ENCODE results near the gene GRIK5.

GRIK5 gene

GRCh38 chr19:42093926-42094325 lies 23.9 kb upstream of the GRIK5 start:
- no peak for DNase-seq

DNA sequence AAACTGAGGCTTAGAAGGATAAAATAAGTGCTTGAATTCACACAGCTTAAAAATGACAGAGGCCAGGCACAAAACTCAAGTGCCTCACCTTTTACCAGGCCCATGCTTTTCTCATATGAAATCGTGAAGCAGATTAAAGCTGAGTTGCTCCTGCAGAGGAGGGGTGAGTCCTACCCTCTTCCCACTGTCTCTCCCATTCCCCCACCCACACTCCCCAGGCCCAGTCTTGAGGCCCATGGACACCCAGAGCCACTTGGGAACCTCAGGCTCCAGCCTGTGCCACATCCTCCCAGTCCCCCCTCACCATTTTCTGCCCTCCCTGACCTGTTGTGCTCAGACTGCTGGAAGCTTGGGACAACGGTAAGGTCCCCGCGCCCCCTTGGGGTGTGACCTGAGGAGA lies 23.5 kb upstream of the GRIK5 start:
- no peak for DNase-seq

- DNase-seq = peak; percentile 46
Measured at GRCh38 chr19:42092350-42092749, 22.3 kb upstream of the GRIK5 start.

DNA sequence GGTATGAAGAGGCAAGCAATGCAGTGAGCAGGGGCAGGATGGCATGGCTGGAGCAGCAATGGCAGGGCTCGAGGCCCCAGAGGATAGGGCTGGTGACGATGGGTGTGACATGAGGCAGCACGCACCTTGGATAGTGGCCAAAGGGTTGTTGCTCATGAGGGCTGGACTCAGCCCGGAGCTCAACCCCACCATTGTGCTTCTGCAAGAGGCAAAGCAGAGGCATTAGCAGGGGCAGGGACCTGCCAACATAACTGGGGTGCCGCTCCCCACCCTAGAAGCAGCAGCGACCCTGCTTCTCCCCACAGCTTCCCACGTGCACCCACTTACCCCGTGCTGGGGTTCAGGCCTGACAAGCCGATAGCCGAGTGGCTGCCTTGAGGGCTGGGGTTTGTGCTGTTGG lies 21.7 kb upstream of the GRIK5 start:
- DNase-seq = peak; percentile 27

- no peak for DNase-seq
Measured at GRCh38 chr19:42091300-42091699, 21.3 kb upstream of the GRIK5 start.

DNA sequence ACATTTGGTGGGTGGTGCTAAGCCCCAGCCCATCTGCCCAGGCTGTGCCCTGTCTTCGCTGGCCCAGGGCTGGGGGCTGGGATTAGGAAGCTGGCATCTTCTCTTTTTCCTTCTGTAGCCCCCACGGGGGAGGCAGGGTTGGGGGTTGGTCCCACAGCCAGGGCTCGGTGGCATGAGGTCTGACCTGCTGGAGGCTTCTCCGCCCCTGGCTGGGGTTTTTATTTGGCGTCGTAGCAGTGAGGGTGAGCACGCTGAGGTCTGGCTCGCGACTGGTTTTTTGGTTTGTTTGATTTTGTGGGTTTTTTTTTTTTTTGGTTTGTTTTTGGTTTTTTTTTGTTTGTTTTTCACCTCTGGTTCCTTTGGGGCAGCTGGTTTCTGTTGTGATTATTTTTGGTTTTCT lies 20.7 kb upstream of the GRIK5 start:
- DNase-seq = no peak

DNA sequence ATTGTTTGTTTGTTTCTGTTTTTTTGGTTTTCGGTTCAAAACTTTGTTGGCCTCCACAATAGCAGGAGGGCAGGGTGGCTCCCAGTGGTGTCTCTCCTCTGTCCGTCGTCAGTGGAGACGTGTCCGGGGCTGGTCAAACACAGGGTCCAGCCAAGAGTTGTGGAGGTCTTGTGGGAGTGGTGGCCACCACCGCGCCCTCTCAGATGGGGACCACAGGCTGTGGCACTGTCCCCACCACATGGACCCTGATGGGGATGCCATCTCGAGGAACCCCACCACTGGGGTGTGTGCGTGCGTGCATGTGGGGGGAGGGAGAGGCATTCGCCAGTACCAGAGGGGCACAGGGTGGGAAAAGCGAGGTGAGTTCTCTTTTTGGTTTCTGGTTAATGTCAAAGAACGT lies 19.8 kb upstream of the GRIK5 start:
- no peak for DNase-seq

DNA sequence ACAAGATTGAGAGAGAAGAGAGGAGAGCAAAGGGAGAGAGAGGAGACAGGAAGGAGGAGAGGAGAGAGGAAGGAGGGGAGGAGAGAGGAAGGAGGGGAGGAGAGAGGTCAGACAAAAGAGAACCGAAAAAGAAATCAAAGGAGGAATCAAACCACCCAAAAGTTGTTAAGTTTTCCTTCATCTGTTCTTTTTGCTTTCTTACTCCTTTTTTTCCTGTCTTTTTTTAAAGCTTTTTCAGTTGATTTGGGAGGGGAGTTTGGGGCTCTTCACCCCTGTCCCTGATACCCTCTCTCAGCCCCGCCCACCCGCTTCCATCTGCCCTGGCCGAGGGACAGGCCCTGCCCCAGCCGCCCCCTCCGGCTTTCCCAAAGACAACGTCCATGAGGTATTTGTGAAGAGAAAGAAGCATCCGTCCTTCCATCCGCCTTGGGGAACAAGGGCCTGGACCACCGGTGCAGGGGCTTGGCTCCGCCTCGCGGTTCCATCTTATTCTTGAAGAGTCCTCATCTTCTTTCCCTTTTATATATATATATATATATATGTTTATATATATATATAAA lies 19.3 kb upstream of the GRIK5 start:
- DNase-seq = no peak

DNA sequence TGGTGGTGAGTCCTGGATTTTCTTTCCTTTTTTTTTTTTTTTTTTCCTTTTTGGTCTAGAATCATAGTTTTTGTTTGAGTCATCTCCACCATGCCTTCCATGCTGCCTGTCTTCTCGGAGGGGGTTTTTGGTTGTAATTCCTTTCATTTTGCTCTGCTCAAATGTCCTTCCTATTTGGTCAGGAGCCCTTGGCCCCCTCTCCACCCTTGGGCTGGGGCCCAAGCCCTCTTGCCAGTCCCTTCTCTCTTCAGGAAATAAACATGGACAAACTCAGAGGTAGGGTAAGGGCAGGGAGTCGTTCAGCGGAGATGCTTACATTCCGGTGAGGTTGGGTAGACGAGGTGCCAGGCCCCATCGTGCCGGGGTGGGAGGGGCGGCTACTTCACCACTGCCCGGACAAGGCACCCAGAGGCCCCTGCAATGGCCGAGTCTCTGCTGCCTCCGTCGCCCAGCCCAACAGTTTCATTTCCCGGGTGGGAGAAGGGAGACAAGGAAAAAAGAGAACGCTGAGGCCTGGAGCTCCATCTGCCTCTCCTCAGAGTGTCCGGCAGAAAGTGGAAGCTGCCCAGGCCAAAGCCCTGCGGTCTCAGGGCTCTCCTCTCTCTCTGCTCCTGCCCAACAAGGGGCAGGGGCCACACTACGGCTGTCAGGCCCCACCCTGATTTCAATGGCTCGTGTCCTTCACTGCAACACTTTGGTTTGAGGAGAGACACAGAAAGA lies 18.6 kb upstream of the GRIK5 start:
- peak; percentile 80 for DNase-seq

GRCh38 chr19:42086770-42087550 lies 17.0 kb upstream of the GRIK5 start:
- no peak for DNase-seq

DNA sequence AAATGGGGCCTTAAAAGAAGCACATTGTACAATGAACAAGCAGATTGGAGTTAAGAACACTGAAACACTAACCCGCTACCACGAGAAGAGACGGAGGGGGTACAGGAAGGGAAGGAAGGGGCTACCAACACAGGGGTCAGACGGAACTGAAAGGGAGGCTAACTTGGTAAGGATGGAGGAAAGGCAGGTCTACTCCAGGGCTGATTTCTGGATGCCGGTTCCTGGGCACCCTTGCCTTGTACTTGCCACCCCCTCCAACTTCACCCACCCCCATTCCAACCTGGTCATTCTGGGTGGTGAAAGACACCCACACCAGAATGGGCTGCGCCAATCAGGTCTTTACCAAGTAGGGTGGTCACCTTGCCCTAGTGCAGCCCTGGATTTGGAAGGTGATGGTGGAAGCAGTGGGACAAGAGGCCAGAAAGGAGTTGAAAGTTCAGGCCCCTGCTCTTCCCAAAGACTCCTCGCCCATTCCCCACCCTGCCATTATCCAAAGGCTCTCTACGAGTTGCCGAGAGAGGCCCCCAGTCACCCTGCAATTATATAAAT lies 16.3 kb upstream of the GRIK5 start:
- no peak for DNase-seq

- no peak for DNase-seq
Measured at GRCh38 chr19:42083537-42083936, 13.5 kb upstream of the GRIK5 start.

DNA sequence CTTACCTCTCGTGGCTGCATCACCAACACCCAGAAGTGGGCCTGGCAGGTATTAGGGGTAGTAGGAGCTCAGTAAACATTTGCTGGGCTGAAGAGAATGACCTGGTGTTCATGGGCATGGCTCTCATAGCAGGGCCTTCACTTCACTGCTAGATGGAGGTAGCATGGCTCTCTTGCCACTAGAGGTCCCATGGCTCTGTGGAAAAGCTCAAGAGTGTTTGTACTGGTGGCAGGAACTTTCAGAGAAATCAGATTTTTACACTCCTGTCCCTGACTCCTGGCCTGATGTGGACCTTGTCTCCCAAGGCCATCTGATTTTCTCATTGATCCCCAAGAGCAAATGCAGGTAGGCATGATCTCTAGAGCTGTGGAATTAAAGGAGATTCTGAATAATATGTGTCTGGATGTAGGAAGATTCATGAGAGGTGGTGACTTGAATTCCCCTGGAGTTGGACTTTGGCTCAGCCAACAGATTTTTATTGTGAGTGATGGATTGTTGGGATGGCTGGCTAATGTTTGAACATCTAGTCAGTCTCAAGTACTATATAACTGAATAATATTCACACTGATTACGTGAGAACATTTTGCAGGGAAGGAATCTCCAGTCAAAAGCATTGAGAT lies 11.7 kb upstream of the GRIK5 start:
- peak; percentile 58 for DNase-seq

DNA sequence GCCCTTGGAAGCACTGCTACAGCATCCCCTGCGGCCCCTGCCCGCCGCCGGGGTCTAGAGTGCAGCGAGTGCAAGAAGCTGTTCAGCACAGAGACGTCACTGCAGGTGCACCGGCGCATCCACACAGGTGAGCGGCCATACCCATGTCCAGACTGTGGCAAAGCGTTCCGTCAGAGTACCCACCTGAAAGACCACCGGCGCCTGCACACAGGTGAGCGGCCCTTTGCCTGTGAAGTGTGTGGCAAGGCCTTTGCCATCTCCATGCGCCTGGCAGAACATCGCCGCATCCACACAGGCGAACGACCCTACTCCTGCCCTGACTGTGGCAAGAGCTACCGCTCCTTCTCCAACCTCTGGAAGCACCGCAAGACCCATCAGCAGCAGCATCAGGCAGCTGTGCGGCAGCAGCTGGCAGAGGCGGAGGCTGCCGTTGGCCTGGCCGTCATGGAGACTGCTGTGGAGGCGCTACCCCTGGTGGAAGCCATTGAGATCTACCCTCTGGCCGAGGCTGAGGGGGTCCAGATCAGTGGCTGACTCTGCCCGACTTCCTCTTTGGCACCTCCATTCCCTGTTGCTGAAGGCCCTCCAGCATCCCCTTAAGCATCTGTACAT lies 10.9 kb upstream of the GRIK5 start:
- no peak for DNase-seq

- no peak for DNase-seq
Measured at GRCh38 chr19:42079886-42080763, 10.1 kb upstream of the GRIK5 start.

- DNase-seq = no peak
Measured at GRCh38 chr19:42079276-42079669, 9.3 kb upstream of the GRIK5 start.

DNA sequence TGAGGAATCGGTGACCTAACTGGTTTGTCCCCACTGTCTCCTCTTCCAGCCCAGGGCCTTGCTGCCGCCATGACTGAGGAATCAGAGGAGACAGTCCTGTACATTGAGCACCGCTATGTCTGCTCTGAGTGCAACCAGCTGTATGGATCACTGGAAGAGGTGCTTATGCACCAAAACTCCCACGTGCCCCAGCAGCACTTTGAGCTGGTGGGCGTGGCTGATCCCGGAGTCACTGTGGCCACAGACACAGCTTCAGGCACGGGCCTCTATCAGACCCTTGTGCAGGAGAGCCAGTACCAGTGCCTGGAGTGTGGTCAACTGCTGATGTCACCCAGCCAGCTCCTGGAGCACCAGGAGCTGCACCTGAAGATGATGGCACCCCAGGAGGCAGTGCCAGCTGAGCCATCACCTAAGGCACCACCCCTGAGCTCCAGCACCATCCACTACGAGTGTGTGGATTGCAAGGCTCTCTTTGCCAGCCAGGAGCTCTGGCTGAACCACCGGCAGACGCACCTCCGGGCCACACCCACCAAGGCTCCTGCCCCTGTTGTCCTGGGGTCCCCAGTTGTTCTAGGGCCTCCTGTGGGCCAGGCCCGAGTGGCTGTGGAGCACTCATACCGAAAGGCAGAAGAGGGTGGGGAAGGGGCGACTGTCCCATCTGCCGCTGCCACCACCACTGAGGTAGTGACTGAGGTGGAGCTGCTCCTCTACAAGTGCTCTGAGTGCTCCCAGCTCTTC lies 8.7 kb upstream of the GRIK5 start:
- no peak for DNase-seq

DNA sequence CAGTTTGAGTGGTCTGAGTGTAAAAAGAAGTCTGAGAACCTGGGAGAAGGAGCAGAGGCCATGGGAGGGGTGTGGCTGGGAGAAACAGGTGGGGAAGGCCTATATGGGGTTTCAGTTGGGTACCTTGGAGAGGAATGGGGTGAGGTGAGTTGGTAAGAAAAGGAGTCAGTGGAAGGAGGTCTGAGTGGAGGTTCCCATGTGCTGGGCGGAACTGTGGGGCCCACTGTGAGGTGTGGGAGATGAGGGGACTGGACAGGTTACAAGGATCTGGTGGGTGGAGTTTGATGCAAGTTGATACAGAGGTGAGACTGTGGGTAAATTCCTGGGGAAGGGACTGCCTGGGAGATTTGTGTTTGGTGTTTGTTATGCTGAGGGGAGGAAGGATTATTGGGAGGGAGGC lies 8.1 kb upstream of the GRIK5 start:
- no peak for DNase-seq

DNA sequence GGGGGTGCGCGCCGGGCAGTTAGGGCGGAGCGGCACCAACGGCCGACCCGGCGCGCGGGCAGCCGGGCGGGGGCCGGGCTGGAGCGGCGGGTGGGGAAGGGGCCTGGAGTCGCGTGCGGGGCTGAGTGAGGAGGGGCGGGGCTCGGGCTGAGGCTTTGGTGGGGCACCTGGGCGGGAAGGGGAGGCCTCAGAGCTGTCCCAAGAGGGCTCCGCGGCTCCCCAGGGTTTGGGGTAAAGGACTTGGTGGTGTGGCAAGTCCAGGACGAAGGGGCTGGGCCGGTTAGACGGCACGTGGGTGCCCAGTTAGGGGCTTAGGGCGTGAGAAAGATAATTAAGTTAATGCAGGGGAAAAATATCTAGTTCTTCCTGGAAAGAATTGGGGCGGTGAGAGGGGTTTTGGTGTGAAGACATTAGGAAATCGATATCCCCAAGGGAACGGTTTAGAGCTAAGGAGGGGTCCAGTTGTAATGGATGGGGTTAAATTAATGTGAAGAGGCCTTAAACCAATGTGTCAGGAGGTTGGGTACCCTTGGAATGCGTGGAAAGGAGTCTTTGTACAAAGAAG lies 6.5 kb upstream of the GRIK5 start:
- no peak for DNase-seq

DNA sequence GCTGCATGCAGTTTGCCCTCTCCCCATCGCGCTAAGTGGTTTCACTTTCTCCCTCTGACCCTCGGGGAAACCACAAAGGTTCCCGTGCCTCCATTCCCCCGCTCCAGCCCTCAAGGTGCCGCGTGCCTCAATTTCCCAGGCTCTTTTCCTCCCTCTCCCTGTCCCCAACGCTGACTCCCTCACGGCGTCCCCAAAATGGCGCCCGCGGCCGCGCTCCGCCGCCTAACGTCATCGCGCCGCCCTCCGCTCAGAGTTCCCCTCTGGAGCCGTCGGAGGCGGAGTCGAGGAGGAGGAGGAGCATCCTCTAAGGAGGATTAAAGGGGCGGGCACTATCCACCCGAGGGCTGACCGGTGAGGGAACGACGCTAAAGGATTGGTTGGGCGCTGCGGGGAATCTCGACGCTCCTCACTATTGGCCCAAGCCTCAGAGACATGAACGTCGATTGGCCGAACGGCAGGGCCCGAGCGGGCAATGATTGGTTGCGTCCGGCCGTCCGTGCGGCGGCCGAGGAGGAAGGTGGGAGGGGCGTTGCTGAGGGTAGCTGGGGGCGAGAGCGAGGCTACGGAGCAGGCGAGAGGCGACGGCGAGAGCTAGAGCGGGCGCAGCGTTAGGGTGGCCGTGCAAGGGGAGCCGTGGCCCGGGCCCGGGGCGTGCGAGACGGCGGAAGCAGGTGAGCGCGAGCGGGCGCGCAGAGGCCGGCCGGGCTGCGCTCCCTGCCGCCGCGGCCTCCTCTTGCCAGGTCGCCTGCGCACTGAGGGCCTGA lies 5.8 kb upstream of the GRIK5 start, which contains the start of gene ZNF574:
TSS of gene ZNF574 (plus strand) at position 551 of the 764 bp plus-strand sequence. CDS start 2,441 bp downstream, outside the sequence.
- DNase-seq = peak; percentile 100
